Stimulated activated naive CD4-positive, alpha-beta T cell treated with Interleukin-2 at 50 U/mL for 16 hours (primary cell): ENCODE measurements around the gene NFKB1.

Experiments
- DNase-seq: peaks from one replicate; lab custom pipeline; 2025; lab: John Stamatoyannopoulos, UW

NFKB1 gene

DNA sequence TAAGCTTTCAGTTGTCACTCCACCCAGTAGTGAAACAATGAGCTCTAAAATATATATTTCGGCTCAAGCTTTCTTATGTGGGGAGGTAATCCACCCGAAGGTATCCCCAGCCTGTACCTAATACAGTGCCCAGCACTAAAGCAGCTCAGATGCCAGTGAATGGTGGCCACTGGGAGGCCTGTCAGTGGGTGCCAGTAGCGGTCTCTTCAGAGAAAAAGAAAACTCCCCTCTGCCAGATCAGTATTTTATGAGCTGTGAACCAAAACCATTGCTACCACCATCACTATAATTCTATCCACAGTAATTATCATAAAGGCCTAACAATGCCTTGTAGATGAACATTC, 835 bp upstream of the NFKB1 start:
- DNase-seq = peak; percentile 23

DNA sequence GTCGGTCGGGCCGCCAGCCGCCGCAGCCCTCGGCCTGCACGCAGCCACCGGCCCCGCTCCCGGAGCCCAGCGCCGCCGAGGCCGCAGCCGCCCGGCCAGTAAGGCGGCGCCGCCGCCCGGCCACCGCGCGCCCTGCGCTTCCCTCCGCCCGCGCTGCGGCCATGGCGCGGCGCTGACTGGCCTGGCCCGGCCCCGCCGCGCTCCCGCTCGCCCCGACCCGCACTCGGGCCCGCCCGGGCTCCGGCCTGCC, 213 bp downstream of the NFKB1 start:
- no peak for DNase-seq

DNA sequence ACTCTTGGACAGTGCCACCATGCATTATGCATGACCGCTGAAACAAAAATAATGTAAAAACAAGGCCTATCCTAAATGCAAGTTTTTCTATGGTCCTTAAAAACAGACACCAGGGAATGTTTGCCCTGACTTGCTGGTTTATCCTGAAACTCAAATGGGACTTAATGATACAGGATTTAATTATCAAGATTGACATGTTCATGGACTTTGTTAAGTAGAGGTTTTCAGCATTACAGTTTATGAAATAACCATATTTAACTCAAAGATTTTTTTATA, 1.3 kb downstream of the NFKB1 start:
- no peak for DNase-seq

DNA sequence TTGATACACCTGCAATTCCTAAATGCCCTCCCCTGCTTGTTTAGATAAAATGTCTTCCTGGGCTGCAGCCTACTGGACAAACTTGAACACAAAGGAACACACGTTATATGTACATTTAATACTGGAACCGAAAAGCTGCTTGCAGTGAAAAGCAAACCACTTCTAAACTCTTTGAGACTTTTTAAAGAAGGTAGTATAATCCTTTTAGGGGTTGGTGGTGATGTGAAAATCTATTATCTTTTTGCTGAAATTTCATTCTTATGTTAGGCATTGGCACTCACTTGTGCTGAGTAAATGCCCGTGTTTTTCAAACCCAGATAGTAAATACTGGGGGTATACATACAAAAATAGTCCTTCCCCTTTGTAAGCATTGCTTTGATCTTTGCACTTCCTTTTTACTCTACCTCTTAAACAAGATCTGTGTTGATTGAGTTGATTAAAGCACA, 2.2 kb downstream of the NFKB1 start:
- DNase-seq = no peak

DNA sequence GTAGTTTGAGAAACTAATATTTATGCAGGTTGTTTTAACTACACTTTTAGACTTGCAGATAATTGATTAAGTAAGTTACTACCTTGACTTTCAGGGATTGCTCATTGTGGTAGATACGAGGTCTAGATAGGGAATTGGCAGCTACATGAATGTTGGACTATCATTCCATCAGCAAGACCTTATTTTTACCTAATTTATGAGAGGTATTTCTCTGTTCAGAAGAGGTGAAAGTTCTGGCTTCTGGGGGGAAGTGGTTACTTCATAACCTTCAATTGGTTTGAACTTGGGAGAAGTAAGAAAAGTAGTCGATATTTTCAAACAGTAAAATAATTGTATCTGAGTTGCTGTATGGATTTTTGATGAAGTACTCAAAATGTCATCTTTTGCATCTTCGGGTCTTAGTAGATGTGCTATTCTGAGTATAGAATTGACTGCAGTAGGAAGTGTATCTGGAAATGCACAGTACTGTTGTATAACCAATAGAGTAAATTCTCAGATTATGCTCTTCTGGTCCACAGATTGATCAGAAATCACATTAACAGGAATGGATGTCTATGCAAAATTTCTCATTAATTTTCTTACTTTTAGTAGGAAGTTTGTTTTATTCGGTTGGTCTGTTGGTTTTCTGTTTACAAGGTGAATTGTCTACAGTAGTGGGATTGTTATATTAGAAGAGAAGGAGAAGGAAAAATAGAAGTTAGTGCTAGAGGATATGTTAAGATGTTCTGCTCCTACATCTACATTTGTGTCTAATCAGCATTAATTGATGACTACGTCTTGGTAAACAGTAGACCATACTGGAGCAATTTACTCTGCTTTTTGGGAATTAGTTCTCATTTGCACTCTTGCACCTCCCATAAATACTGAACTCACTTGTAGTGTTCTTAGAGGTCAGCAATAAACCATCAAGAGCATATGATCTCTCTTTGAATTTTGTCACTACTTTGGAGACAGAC, 3.0 kb downstream of the NFKB1 start:
- DNase-seq = no peak

DNA sequence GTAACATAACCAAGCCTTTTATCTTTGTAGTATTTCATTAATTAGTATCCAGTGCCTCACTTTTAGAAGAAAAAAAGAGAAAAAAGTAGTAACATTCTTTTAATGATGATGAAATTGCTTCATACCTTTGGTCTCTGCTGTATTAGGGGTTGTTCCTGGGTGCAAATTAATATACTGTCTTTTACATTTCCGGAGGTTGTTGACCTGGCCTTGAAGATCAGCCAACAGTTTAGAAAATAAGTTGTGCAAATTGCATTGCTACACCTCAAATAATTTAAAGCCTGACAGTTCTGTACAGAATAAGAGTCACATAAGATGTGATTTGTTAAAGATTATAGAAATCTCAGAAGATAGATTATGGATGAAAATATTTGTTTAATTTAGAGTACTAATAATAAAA, 3.8 kb downstream of the NFKB1 start:
- no peak for DNase-seq

DNA sequence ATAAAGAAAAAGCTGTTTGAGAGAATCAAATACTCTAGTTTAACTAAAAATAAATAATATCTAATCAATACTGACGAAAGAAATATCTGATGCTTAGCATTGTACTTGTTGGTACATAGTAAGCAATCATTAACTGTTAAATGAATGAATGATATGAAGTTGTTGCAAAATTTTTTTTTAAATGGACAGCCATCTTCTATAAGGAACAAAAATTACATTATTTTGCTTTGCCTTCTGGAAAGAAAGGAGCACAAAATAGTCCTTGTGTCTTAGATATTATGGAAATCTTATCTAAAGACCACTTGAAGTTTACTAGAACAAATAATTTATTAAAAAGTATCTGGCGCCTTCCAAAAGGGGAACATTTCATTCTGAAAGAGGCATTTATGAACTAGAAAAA, 4.5 kb downstream of the NFKB1 start:
- DNase-seq = no peak

DNA sequence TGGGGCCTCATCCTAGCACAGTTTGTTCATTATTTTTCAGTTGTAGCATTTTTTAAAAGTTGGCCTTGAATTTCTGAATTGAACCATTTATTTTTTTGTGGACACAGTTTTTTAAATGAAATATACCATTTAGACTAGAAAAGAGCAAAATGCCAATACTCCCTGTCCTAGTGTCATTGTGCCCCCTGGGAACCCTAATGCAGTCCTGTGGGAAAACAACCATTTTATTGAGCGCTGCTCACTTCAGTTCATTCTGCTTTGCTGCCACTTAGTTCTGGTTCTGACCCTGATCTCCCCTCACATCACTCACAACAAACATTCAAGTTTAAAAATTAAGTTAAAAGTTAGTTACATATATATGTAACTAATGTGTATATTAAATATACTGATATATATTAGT, 5.4 kb downstream of the NFKB1 start:
- no peak for DNase-seq

DNA sequence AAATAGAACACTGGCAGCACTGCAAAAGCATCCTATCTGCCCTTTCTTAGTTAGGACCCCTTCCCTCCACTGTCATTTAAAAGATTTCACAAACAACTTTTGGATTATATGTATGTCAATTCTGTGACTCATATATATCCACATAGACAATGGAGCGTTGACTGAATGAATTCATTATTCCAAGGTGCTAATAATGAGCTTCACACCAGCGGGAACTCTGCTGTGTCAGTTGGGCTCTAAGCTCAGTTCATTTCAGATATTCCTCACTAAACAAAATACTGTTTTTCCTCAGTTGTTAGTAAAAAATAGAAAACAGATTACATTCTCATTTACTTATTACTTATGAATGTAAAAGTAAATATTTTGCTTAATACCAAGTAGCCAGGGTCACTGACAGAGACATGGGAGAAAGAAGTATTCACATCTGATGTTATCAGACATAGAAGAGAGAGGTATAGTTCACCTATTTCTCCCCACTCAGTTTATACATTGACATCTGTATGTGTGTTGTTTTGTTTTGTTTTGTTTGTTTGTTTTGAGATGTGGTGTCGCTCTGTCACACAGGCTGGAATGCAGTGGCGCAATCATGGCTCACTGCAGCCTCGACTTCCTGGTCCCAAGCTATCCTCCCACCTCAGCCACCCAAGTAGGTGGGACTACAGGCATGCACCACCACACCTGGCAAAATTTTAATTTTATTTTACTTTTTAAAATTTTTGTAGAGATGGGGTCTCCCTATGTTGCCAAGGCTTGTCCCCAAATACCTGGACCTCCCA, 10.9 kb downstream of the NFKB1 start:
- DNase-seq = no peak

DNA sequence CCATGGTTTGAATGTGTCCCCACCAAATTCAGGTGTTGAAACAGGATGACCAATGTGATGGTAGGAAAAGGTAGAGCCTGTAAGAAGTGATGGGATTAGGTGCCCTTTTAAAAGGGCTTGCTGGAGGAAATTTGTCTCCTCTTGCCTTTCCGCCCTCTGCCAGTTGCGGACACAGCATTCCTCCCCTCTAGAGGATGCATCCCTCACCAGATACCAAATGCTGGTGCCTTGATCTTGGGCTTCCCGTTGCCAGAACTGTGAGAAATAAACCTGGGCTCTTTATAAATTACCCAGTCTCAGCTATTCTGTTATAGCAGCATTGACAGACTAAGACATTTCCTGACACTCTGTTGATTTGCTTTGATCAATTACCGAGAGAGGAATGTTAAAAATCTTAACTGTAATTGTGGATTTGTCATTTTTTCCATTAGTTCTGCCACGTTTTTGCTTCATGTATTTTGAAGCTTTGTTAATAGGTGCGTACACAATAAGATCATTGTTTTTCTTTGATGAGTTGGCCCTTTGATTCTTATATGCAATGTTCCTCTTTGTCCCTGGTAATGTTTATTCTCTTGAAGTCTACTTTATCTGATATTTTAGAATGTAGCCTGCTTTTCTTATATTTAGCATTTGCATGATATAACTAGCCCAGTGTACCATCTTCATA, 13.3 kb downstream of the NFKB1 start:
- no peak for DNase-seq

DNA sequence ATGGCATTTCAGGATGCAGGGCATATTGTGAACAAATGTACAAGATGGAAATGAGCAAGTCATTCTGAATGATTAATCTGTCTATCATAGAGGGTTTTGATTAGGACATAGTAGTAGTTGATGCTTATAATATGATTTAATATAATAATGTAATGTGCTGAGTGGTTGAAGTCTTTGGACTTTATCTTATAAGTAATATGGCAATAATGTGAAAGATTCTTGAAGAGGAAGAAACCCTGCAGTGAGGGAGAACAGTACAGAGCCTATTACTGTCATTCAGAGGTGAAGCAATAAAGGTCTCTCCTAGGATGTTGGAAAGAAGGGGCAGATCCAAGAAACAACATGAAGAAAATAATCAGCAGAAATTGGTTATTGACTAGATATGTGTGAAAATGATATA, 16.6 kb downstream of the NFKB1 start:
- no peak for DNase-seq

DNA sequence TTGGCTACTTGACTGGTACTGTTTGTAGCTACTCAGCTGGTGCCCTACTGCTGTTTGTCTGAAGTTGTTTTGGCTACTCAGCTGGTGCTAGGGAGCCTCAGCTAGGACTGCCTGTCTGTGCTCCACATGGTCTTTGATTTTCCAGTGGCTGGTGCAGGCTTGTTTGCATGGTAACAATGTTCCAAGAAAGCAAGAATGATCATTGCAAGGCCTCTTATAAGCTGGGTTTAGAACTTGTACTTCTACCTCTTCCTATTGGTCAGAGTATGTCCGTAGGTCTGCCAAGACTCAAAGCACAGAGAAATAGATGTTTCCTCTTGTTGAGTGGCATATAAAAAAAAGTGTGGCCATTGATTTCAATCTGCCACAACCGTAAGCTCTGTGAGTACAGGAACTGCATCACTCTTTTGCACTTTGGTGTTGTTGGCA, 17.6 kb downstream of the NFKB1 start:
- DNase-seq = no peak

DNA sequence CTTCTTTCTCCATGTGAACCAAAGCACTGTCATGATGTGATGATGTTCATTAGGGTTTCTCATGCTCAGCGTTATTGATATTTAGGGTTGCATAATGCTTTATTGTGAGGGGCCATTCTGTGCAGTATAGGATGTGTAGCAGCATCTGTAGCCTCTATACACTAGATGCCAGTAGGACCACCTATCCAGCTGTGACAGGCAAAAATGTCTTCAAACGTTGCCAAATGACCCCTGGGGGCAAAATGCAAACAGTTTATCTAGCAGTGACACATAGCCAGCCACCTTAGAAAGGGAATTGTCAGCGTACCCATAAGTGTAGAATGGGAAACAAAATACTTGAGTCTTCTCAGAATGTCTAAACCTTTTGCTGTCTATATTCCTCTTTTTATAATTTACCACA, 18.8 kb downstream of the NFKB1 start:
- DNase-seq = no peak

DNA sequence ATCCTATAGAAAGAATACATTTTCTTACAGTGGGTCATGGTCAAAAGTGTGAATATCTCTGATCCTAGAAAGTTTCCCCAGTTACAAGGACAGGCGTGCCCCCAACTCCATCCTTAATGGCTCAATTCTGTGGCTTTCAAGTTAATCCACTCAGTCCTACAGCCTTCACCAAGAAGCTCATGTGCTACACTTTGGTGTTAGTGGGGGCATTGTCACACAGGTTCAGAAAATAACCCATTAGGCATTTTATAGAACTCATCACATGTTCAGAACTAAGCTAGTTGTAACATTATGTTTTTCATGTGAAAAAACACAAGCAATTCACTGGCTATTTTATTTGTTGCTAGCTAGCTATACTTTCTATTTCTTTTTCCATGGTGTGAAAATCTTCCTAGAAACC, 20.4 kb downstream of the NFKB1 start:
- DNase-seq = no peak

DNA sequence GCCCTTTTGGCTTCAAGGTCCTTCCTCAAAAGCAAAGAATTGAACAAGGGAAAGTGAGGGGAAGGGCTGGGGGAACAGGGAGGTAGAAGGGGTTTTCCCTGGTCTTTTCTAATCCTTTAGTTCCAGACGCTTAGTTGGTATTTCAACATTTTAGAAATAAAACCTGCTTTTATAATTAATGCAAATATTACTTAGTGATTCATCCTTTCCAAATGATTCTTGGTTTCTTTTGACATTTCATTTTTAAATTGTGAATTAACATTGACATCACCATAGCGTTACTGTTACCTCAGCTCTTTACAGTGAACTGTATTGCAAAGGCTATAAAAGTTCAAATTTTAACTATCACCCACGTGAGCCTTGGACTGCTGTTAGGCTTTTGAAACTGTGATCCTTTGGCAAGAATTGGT, 20.9 kb downstream of the NFKB1 start:
- no peak for DNase-seq

DNA sequence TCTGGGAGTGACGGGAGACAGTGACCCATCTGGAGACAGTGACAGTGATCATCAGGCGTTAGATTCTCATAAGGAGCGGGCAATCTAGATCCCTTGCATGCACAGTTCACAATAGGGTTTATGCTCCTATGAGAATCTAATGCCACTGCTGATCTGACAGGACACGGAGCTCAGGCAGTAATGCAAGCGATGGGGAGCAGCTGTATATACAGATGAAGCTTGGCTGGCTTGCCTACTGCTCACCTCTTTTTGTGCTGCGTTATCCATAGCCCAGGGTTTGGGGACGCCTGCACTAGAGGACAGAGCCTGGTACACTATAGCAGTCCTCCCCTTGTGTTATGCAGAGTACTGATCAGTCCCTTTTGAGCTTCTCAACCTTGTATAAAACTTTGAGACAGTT, 23.5 kb downstream of the NFKB1 start:
- no peak for DNase-seq

DNA sequence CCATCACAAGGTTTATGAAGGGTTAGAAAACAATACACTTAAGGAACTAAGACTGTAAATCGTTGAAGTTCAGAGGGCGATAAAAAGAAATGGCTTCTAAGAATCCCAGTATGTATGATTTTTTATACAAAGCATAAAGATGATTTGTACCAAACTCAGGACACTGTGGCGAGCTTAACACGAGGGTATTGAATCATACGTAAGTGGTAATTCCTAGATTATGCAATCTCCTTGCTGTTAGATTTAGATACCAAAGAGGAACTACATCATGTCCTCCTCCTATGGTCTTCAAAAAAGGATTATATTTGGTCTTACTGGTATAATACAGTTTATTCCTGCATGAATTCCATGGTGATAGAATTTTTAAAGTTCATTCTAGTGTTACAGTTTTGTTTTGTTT, 23.9 kb downstream of the NFKB1 start:
- no peak for DNase-seq

DNA sequence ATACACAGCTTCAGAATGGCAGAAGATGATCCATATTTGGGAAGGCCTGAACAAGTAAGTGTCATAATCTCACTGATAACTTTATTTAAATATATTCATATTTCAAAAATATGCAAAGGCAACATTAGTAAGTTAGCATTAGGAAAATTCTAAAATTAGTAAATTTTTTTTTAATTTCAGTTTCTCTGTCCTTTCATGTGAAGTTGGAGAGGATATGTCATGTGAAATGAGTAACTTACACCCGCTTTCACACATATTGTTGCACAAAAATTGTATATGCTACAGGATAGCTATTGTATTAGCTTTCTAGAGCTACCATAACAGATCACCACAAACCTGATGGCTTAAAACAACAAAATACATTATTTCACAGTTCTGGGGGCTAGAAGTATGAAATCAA, 24.3 kb downstream of the NFKB1 start:
- no peak for DNase-seq

DNA sequence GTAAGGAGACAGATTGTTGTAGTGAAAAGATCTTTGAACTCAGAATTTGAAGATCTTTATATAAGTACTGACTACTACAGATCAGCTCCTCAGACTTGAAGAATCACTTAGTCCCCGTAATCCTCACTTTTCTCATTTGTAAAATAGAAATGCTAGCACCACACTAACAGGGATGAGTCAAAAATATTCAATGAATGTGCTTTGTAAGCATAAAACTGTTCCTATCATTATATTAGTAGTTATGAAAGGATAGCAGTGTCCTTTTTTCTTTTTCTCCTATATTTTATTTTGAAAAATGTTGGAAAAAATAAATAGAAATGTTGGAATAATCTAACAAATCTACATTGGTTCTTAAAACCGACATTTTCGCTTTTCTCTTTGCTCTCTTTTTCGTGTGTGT, 25.4 kb downstream of the NFKB1 start:
- no peak for DNase-seq

DNA sequence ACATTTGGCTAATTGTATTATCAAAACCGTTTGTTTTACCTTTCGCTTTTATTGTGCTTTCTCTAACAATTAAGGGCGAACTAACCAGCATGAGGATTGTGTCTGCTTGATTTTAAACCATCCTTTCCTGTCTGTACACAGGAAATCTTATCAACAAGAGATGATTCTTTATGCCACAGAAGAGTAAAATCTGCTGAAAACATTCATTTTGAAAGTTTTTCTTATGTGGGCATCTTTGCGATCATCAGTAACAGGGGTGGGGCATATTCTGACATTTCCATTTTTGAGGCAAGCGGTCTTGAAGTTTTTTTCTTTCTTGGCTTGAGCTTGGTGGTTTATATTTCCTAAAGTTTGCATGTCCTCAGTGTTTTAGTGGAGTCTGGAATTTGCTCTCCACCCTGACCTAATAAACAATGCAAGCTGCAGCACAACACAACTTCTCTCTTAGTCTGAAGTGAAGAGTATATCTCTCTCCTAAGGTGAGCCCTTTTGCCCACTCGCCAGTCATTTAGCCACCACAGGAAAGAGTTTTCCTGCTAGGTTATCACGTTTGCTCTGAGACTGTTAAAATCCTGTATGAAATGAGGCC, 26.6 kb downstream of the NFKB1 start:
- no peak for DNase-seq

DNA sequence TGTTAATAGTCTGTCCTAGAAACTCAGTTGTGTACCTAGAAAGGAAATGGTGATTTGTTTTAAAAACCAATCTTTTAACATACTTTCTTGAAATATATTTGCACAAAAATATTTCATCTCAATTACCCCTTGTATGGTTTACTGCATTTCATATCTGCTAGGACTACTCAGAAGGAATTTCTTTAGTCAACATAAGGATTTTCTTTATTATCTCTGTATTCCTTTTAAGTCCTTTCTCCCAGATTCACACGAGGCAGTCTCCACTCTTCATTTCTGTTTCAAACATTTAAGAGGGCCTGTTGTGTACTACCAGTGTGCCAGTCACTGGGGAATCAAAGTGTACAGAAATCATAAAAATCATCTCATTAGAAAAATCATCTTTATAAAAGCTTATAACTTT, 28.8 kb downstream of the NFKB1 start:
- no peak for DNase-seq

DNA sequence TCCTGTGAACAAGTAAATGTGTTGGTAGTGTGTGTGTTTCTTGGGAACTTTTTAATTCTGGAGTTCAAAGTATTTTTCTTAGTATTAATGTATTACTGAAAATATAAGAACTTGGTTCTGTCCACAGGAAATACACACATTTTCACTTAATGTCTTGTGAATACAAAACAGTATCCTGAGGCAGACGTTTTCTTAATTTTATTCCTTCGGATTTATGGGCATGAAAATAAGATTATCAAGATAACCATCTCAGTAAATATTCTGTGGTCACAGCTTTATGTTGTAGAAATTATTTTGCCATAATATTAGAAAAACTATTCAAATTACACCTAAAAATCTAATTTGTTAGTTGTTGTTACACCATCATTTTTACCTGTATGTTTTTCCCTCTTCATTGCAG, 29.8 kb downstream of the NFKB1 start:
- no peak for DNase-seq

DNA sequence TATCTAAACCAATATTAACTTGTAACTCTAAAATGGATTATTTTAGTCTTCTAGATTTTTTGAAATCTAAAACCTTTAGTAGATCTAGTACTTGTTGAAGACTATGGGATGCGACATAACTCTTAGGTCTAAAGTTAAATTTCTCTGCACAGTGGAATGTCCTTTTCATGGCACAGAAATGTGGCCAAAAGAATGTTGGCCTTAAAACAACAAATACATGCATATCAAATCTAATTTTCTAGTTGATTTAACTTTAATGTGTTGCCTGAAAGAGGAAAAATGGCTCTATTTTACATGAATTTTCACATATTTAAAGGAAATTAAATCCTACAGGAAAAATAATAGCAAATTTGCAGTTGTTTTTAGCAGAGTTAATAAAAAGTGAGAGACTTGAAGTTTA, 30.3 kb downstream of the NFKB1 start:
- DNase-seq = no peak
